HCT116 (cell line): ENCODE results near the gene ZNF423.

ENCODE experiments used
- CEBPB ChIP-seq: IDR thresholded peaks from 2 replicates; pipeline ENCODE4 v1.6.1; 2012; ENCODE audit warnings: low read depth
- EGR1 ChIP-seq: IDR thresholded peaks from 2 replicates; pipeline ENCODE4 v1.6.1; 2012; ENCODE audit warnings: low read depth
- ELF1 ChIP-seq: IDR thresholded peaks from 2 replicates; pipeline ENCODE4 v1.6.1; 2012; ENCODE audit warnings: low read depth, borderline replicate concordance
- EZH2 ChIP-seq: fragments of 200-600 bp; sonication (generic); IDR thresholded peaks from 2 replicates; pipeline ENCODE4 v1.6.1; 2017; ENCODE audit warnings: antibody characterized with exemption, mixed run types
- EZH2phosphoT487 ChIP-seq: fragments of 200-600 bp; IDR thresholded peaks from 2 replicates; pipeline ENCODE4 v1.6.1; 2018; ENCODE audit warnings: antibody characterized with exemption, borderline replicate concordance
- JUND ChIP-seq: IDR thresholded peaks from 2 replicates; pipeline ENCODE4 v1.6.1; 2012
- POLR2A ChIP-seq: IDR thresholded peaks from 2 replicates; pipeline ENCODE4 v1.7.0; 2011; ENCODE audit warnings: borderline replicate concordance; ENCODE audit not compliant: insufficient read depth, insufficient read length; ENCODE audit errors: extremely low read depth
- POLR2AphosphoS5 ChIP-seq: IDR thresholded peaks from 2 replicates; pipeline ENCODE4 v1.6.1; 2011; ENCODE audit warnings: mild to moderate bottlenecking, low read depth, low read length, moderate library complexity
- SP1 ChIP-seq: IDR thresholded peaks from 2 replicates; pipeline ENCODE4 v1.6.1; 2012; ENCODE audit warnings: low read depth
- YY1 ChIP-seq: IDR thresholded peaks from 2 replicates; pipeline ENCODE4 v1.6.1; 2011; ENCODE audit warnings: low read length, low read depth, moderate library complexity, mild to moderate bottlenecking; ENCODE audit not compliant: insufficient replicate concordance; ENCODE audit errors: extremely low read depth
- ZBTB33 ChIP-seq: IDR thresholded peaks from 2 replicates; pipeline ENCODE4 v1.6.1; 2011; ENCODE audit warnings: mild to moderate bottlenecking, low read length, moderate library complexity; ENCODE audit not compliant: insufficient replicate concordance; ENCODE audit errors: extremely low read depth
- TF ChIP-seq, protein P1 (sequence below), 3 experiments: fragments of 200-600 bp in 1 of 3; sonication (generic) in 1 of 3; IDR thresholded peaks in 2 of 3; conservative IDR thresholded peaks in 1 of 3; 2 replicates each; pipeline ENCODE4 v1.5.1; 2012 to 2017; ENCODE audit warnings: low read depth in 2 of 3, low read length in 2 of 3, antibody characterized with exemption in 1 of 3, borderline replicate concordance in 1 of 3, control low read depth in 1 of 3, mild to moderate bottlenecking in 1 of 3, mixed read lengths in 1 of 3, mixed run types in 1 of 3, moderate library complexity in 1 of 3; ENCODE audit not compliant: insufficient read depth in 1 of 3
- TF ChIP-seq, protein P2 (sequence below): IDR thresholded peaks from 2 replicates; pipeline ENCODE4 v1.6.1; 2012; ENCODE audit warnings: low read depth
- TF ChIP-seq, protein P3 (sequence below): IDR thresholded peaks from 2 replicates; pipeline ENCODE4 v1.6.1; 2012

DNA sequence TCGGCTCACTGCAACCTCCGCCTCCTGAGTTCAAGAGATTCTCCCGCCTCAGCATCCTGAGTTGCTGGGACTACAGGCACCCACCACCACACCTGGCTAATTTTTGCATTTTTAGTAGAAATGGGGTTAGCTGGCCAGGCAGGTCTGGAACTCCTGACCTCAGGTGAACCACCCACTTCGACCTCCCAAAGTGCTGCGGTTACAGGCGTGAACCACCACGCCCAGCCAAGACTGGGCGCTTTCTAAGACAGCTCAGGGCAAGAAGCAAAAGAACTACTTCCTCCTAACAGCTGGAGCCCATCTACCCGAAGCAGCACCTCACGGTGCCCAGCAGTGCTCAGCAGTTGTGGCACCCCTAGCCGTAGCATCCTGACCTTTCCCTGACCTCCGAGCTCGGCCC, 109.4 kb downstream of the ZNF423 start:
- TF ChIP-seq POLR2A (no peak), YY1 (no peak), POLR2AphosphoS5 (no peak), ZBTB33 (no peak), CEBPB (no peak), EZH2 (no peak), EZH2phosphoT487 (no peak), ELF1 (no peak), SP1 (no peak), JUND (no peak), EGR1 (no peak)
- TF ChIP-seq, protein P1, sequence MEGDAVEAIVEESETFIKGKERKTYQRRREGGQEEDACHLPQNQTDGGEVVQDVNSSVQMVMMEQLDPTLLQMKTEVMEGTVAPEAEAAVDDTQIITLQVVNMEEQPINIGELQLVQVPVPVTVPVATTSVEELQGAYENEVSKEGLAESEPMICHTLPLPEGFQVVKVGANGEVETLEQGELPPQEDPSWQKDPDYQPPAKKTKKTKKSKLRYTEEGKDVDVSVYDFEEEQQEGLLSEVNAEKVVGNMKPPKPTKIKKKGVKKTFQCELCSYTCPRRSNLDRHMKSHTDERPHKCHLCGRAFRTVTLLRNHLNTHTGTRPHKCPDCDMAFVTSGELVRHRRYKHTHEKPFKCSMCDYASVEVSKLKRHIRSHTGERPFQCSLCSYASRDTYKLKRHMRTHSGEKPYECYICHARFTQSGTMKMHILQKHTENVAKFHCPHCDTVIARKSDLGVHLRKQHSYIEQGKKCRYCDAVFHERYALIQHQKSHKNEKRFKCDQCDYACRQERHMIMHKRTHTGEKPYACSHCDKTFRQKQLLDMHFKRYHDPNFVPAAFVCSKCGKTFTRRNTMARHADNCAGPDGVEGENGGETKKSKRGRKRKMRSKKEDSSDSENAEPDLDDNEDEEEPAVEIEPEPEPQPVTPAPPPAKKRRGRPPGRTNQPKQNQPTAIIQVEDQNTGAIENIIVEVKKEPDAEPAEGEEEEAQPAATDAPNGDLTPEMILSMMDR (IDR thresholded peaks at IDR 0.05 in 2 of 3, conservative IDR thresholded peaks at IDR 0.05 in 1 of 3; ENCODE audit: borderline replicate concordance in 1 of 3, insufficient read depth in 1 of 3, low read depth in 2 of 3, low read length in 2 of 3): no peak
- TF ChIP-seq, protein P2, sequence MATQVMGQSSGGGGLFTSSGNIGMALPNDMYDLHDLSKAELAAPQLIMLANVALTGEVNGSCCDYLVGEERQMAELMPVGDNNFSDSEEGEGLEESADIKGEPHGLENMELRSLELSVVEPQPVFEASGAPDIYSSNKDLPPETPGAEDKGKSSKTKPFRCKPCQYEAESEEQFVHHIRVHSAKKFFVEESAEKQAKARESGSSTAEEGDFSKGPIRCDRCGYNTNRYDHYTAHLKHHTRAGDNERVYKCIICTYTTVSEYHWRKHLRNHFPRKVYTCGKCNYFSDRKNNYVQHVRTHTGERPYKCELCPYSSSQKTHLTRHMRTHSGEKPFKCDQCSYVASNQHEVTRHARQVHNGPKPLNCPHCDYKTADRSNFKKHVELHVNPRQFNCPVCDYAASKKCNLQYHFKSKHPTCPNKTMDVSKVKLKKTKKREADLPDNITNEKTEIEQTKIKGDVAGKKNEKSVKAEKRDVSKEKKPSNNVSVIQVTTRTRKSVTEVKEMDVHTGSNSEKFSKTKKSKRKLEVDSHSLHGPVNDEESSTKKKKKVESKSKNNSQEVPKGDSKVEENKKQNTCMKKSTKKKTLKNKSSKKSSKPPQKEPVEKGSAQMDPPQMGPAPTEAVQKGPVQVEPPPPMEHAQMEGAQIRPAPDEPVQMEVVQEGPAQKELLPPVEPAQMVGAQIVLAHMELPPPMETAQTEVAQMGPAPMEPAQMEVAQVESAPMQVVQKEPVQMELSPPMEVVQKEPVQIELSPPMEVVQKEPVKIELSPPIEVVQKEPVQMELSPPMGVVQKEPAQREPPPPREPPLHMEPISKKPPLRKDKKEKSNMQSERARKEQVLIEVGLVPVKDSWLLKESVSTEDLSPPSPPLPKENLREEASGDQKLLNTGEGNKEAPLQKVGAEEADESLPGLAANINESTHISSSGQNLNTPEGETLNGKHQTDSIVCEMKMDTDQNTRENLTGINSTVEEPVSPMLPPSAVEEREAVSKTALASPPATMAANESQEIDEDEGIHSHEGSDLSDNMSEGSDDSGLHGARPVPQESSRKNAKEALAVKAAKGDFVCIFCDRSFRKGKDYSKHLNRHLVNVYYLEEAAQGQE: no peak
- TF ChIP-seq, protein P3, sequence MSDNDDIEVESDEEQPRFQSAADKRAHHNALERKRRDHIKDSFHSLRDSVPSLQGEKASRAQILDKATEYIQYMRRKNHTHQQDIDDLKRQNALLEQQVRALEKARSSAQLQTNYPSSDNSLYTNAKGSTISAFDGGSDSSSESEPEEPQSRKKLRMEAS: no peak
